Measurements from ENCODE around the gene CBFA2T3. TPM values are rescaled to one million over a fixed set of nuclear protein-coding genes. Genes with fewer than 3 reads are reported as not detected.
A peak's percentile ranks its signal among the peaks of the same experiment; 100 is the strongest.

CBFA2T3 gene
- total RNA-seq, 3 donors from 2014 or later = 1.0 to 2.0 (median 1.3) TPM

GRCh38 chr16:88956546-88957432 is 20.2 kb downstream of the CBFA2T3 start:
- no peak overlapping the region for H3K4me3 Mint-ChIP-seq
- peaks cover 14% of the 10 kb centered on the region for H3K4me1 Mint-ChIP-seq (ENCODE audit: low read depth)
- H3K9me3 Mint-ChIP-seq = no peaks in the 10 kb centered on the region
- ATAC-seq (no peak), DNase-seq (no peak)
- H3K36me3 Mint-ChIP-seq (ENCODE audit: insufficient read depth) = no peaks in the 10 kb centered on the region
- H3K27me3 Mint-ChIP-seq (ENCODE audit: low read depth) = peaks cover 27% of the 10 kb centered on the region

- peaks cover 14% of the 10 kb centered on the region for H3K4me1 Mint-ChIP-seq (ENCODE audit: low read depth)
- ATAC-seq = no peak
- H3K27me3 Mint-ChIP-seq (ENCODE audit: low read depth) = peaks cover 27% of the 10 kb centered on the region
- H3K4me3 Mint-ChIP-seq = no peak overlapping the region
- no peaks in the 10 kb centered on the region for H3K36me3 Mint-ChIP-seq (ENCODE audit: insufficient read depth)
- H3K9me3 Mint-ChIP-seq = no peaks in the 10 kb centered on the region
- no peak for DNase-seq
These were observed 21.1 kb downstream of the CBFA2T3 start for GRCh38 chr16:88955906-88956305.

- no peak overlapping the region for H3K4me3 Mint-ChIP-seq
- no peak for DNase-seq
- no peaks in the 10 kb centered on the region for H3K9me3 Mint-ChIP-seq
- H3K27me3 Mint-ChIP-seq (ENCODE audit: low read depth) = peaks cover 13% of the 10 kb centered on the region
- H3K4me1 Mint-ChIP-seq (ENCODE audit: low read depth) = peaks cover 12% of the 10 kb centered on the region
- H3K36me3 Mint-ChIP-seq (ENCODE audit: insufficient read depth) = no peaks in the 10 kb centered on the region
- no peak for ATAC-seq
These were observed 23.9 kb downstream of the CBFA2T3 start for GRCh38 chr16:88953003-88953690.

- Mint-ChIP-seq H3K36me3 (ENCODE audit: insufficient read depth) (no peaks in the 10 kb centered on the region), H3K4me1 (ENCODE audit: low read depth) (peaks cover under 1% of the 10 kb centered on the region), H3K27me3 (ENCODE audit: low read depth) (peaks cover 2% of the 10 kb centered on the region), H3K4me3 (no peak overlapping the region), H3K9me3 (no peaks in the 10 kb centered on the region)
- ATAC-seq (no peak), DNase-seq (no peak)
These were observed 25.0 kb downstream of the CBFA2T3 start for GRCh38 chr16:88951989-88952388.

- no peak for ATAC-seq
- Mint-ChIP-seq H3K27me3 (ENCODE audit: low read depth) (no peaks in the 10 kb centered on the region), H3K9me3 (no peaks in the 10 kb centered on the region), H3K4me3 (no peak overlapping the region), H3K4me1 (ENCODE audit: low read depth) (no peaks in the 10 kb centered on the region), H3K36me3 (ENCODE audit: insufficient read depth) (no peaks in the 10 kb centered on the region)
- DNase-seq = no peak
These were observed 25.5 kb downstream of the CBFA2T3 start for GRCh38 chr16:88951501-88951900.

GRCh38 chr16:88948781-88949490 is 28.1 kb downstream of the CBFA2T3 start:
- no peaks in the 10 kb centered on the region for H3K36me3 Mint-ChIP-seq (ENCODE audit: insufficient read depth)
- no peaks in the 10 kb centered on the region for H3K4me1 Mint-ChIP-seq (ENCODE audit: low read depth)
- no peak overlapping the region for H3K4me3 Mint-ChIP-seq
- ATAC-seq (no peak), DNase-seq (no peak)
- H3K27me3 Mint-ChIP-seq (ENCODE audit: low read depth) = peaks cover 5% of the 10 kb centered on the region
- no peaks in the 10 kb centered on the region for H3K9me3 Mint-ChIP-seq

- no peaks in the 10 kb centered on the region for H3K36me3 Mint-ChIP-seq (ENCODE audit: insufficient read depth)
- no peaks in the 10 kb centered on the region for H3K9me3 Mint-ChIP-seq
- H3K4me1 Mint-ChIP-seq (ENCODE audit: low read depth) = no peaks in the 10 kb centered on the region
- no peak overlapping the region for H3K4me3 Mint-ChIP-seq
- peaks cover 20% of the 10 kb centered on the region for H3K27me3 Mint-ChIP-seq (ENCODE audit: low read depth)
- DNase-seq (no peak), ATAC-seq (no peak)
These were observed 31.5 kb downstream of the CBFA2T3 start for GRCh38 chr16:88945473-88945872.

GRCh38 chr16:88943741-88944140 is 33.3 kb downstream of the CBFA2T3 start:
- Mint-ChIP-seq H3K9me3 (no peaks in the 10 kb centered on the region), H3K36me3 (ENCODE audit: insufficient read depth) (no peaks in the 10 kb centered on the region), H3K4me1 (ENCODE audit: low read depth) (peaks cover 8% of the 10 kb centered on the region), H3K27me3 (ENCODE audit: low read depth) (peaks cover 31% of the 10 kb centered on the region), H3K4me3 (no peak overlapping the region)
- ATAC-seq = no peak
- no peak for DNase-seq

GRCh38 chr16:88943131-88943664 is 33.8 kb downstream of the CBFA2T3 start:
- H3K9me3 Mint-ChIP-seq = no peaks in the 10 kb centered on the region
- no peaks in the 10 kb centered on the region for H3K36me3 Mint-ChIP-seq (ENCODE audit: insufficient read depth)
- ATAC-seq = no peak
- H3K4me3 Mint-ChIP-seq = no peak overlapping the region
- H3K4me1 Mint-ChIP-seq (ENCODE audit: low read depth) = peaks cover 8% of the 10 kb centered on the region
- DNase-seq = no peak
- H3K27me3 Mint-ChIP-seq (ENCODE audit: low read depth) = peaks cover 33% of the 10 kb centered on the region

GRCh38 chr16:88941913-88942909 is 34.8 kb downstream of the CBFA2T3 start:
- peak overlapping the region; percentile 68 for H3K4me3 Mint-ChIP-seq
- peaks cover 41% of the 10 kb centered on the region for H3K27me3 Mint-ChIP-seq (ENCODE audit: low read depth)
- ATAC-seq = peak; percentile 73
- H3K9me3 Mint-ChIP-seq = no peaks in the 10 kb centered on the region
- peaks cover 8% of the 10 kb centered on the region for H3K4me1 Mint-ChIP-seq (ENCODE audit: low read depth)
- DNase-seq = peak; percentile 49
- no peaks in the 10 kb centered on the region for H3K36me3 Mint-ChIP-seq (ENCODE audit: insufficient read depth)

- H3K27me3 Mint-ChIP-seq (ENCODE audit: low read depth) = peaks cover 49% of the 10 kb centered on the region
- H3K9me3 Mint-ChIP-seq = no peaks in the 10 kb centered on the region
- H3K4me1 Mint-ChIP-seq (ENCODE audit: low read depth) = peaks cover 11% of the 10 kb centered on the region
- H3K36me3 Mint-ChIP-seq (ENCODE audit: insufficient read depth) = no peaks in the 10 kb centered on the region
- H3K4me3 Mint-ChIP-seq = no peak overlapping the region
- no peak for DNase-seq
- ATAC-seq = peak; percentile 22 to 37
These were observed 35.9 kb downstream of the CBFA2T3 start for GRCh38 chr16:88940862-88941817.

- ATAC-seq = peak; percentile 36 to 39
- DNase-seq = no peak
These were observed 36.8 kb downstream of the CBFA2T3 start for GRCh38 chr16:88939972-88940861.

More at GRCh38 chr16:88939972-88940861, 36.8 kb downstream of the CBFA2T3 start:
- Mint-ChIP-seq H3K4me1 (ENCODE audit: low read depth) (peaks cover 12% of the 10 kb centered on the region), H3K9me3 (no peaks in the 10 kb centered on the region), H3K36me3 (ENCODE audit: insufficient read depth) (no peaks in the 10 kb centered on the region), H3K27me3 (ENCODE audit: low read depth) (peaks cover 49% of the 10 kb centered on the region), H3K4me3 (peak overlapping the region; percentile 40)
